ENCODE data around the gene GGTLC2.

GGTLC2 gene

DNA sequence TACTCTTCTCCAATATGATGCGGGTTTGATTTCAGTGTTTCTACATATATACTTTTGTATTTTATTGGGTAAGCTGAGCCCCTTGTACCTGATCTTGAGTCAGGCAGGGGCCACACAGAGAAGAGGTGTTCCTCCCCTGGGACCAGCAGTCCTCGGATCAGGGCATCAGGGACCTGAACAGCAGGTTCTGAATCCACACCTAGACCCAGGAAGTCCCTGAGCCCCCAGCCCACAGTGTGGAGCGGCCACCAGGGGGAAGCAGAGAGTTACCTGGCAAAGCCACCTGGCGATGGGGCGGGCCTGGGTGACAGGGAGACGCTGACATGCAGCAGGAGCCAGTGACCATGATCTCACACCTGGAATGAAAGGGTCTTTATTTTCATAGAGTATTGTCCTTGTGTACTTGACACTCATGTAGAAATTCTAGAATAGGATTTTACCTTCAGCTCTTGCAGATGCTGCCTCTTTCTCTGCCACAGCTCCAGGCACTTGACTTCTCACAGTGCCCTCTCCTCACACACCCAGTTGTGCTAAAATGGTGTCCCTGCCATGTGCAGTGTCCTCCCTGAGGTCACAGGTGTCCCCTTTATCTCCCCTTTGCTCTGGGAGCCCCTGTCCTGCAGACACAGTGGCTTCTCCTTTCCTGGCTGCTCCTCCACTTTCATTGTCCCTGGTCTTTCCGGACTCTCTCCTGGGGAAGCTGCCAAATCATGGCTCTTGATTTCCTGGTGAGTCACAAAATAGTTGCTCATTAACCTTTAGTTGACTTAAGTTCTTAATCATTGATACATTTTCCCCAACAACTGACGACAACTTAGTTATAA lies 48.5 kb downstream of the GGTLC2 start:
- no peak for DNase-seq

DNA sequence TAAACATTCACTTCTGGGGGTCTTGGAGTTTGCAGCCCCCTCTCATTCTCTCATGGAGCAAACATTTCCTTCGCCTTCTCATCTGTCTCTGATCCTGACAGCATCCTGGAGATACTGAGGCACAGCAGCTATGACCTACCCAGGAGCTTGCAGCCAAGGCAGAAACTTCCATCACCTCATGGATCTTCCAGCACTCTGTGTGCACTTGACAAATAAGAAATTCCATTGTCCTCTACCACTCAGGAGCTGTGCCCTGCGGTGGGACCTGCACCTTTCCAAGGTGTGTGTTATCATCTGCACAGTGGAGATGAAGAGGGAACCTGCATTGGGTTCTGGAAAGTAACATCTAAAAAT lies 49.1 kb downstream of the GGTLC2 start:
- DNase-seq, result no peak

DNA sequence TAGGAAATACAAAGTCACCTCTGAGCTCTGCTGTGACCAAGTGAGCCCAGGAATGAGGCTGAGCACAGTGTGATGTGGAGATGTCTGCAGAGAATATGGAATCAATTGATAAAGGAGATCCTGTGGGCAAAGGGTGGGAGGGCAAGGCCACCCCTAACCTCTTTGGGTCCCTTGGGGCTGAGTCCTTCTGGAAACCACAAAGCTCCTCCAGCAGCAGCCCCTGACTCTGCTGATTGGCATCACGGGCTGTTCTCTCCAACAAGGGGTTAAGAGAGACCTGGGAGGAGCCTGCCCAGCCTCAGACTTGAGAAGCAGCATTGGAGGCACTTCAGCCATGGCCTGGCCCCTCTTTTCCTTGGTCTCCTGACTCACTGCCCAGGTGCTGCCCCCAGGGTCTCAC lies 49.7 kb downstream of the GGTLC2 start:
- DNase-seq, result no peak

DNA sequence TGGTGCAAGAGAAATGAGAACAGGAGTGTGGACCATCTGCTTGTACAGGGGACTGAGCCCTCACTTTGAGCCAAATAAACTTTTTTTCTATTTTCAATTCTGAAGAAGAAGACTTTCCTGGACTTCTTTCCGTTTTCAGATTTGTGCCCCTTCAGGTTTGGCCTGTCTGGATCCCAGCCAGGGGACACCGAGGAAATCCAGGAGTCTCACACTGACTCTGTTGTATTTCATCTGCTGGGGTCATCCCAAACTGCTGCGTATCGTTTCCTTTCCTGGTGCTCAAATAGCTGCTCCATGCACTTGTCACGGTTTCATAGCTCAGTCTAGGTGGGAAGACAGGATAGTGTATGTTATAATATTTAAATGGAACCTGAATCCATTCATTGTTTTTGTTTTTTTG lies 51.7 kb downstream of the GGTLC2 start:
- DNase-seq, result no peak
